ENCODE data around the gene EFCAB5. TPM values are rescaled to one million over a fixed set of nuclear protein-coding genes. Genes with fewer than 3 reads are reported as not detected.
"Not testable (repeated sequence)": the region's sequence is repeated elsewhere in the genome, so short reads cannot be mapped to it uniquely, and the experiment has no call there.

Gene EFCAB5
- total RNA-seq, 1 donor from 2014 or later: 2.6 TPM

- H3K9me3 ChIP-seq (ENCODE audit: control insufficient read depth in 3 of 3, low read length in 3 of 3); H3K4me3 ChIP-seq (ENCODE audit: low read length in 3 of 3); H3K36me3 ChIP-seq (ENCODE audit: control insufficient read depth in 3 of 3, insufficient read depth in 3 of 3, low read length in 3 of 3); H3K4me1 ChIP-seq (ENCODE audit: control insufficient read depth in 3 of 3, insufficient read depth in 3 of 3, low read length in 3 of 3); H3K9ac ChIP-seq (ENCODE audit: low read depth in 1 of 3, low read length in 3 of 3); H3K27ac ChIP-seq (ENCODE audit: low read depth, low read length): not testable (repeated sequence)
- peaks cover 0 to 14% (median 12%) of the 10 kb centered on the region in 3 donors for H3K27me3 ChIP-seq (ENCODE audit: control insufficient read depth in 3 of 3, insufficient read depth in 3 of 3, low read length in 3 of 3)
Measured at GRCh38 chr17:30087431-30087830, 146.0 kb downstream of the EFCAB5 start.

- H3K4me1 ChIP-seq (ENCODE audit: control insufficient read depth in 3 of 3, insufficient read depth in 3 of 3, low read length in 3 of 3): peaks cover 0 to 6% (median 6%) of the 10 kb centered on the region in 3 donors
- H3K27me3 ChIP-seq (ENCODE audit: control insufficient read depth in 3 of 3, insufficient read depth in 3 of 3, low read length in 3 of 3): peaks cover 0 to 8% (median 5%) of the 10 kb centered on the region in 3 donors
- no peak overlapping the region for H3K4me3 ChIP-seq (ENCODE audit: low read length in 3 of 3)
- no peak overlapping the region for H3K27ac ChIP-seq (ENCODE audit: low read depth, low read length)
- H3K36me3 ChIP-seq (ENCODE audit: control insufficient read depth in 3 of 3, insufficient read depth in 3 of 3, low read length in 3 of 3): no peaks in the 10 kb centered on the region
- H3K9me3 ChIP-seq (ENCODE audit: control insufficient read depth in 3 of 3, low read length in 3 of 3): no peaks in the 10 kb centered on the region
- no peak overlapping the region for H3K9ac ChIP-seq (ENCODE audit: low read depth in 1 of 3, low read length in 3 of 3)
Measured at GRCh38 chr17:30091121-30091670, 149.8 kb downstream of the EFCAB5 start.

GRCh38 chr17:30091771-30092170, 150.3 kb downstream of the EFCAB5 start:
- Histone ChIP-seq H3K4me3 (ENCODE audit: low read length in 3 of 3) (no peak overlapping the region), H3K27me3 (ENCODE audit: control insufficient read depth in 3 of 3, insufficient read depth in 3 of 3, low read length in 3 of 3) (peaks cover 0 to 8% (median 5%) of the 10 kb centered on the region in 3 donors), H3K9me3 (ENCODE audit: control insufficient read depth in 3 of 3, low read length in 3 of 3) (no peaks in the 10 kb centered on the region), H3K36me3 (ENCODE audit: control insufficient read depth in 3 of 3, insufficient read depth in 3 of 3, low read length in 3 of 3) (no peaks in the 10 kb centered on the region), H3K9ac (ENCODE audit: low read depth in 1 of 3, low read length in 3 of 3) (no peak overlapping the region), H3K27ac (ENCODE audit: low read depth, low read length) (no peak overlapping the region), H3K4me1 (ENCODE audit: control insufficient read depth in 3 of 3, insufficient read depth in 3 of 3, low read length in 3 of 3) (peaks cover 0 to 6% (median 6%) of the 10 kb centered on the region in 3 donors)

GRCh38 chr17:30092886-30093285, 151.5 kb downstream of the EFCAB5 start:
- peaks cover 0 to 6% (median 6%) of the 10 kb centered on the region in 3 donors for H3K4me1 ChIP-seq (ENCODE audit: control insufficient read depth in 3 of 3, insufficient read depth in 3 of 3, low read length in 3 of 3)
- H3K9ac ChIP-seq (ENCODE audit: low read depth in 1 of 3, low read length in 3 of 3): no peak overlapping the region
- no peak overlapping the region for H3K4me3 ChIP-seq (ENCODE audit: low read length in 3 of 3)
- no peaks in the 10 kb centered on the region for H3K9me3 ChIP-seq (ENCODE audit: control insufficient read depth in 3 of 3, low read length in 3 of 3)
- H3K36me3 ChIP-seq (ENCODE audit: control insufficient read depth in 3 of 3, insufficient read depth in 3 of 3, low read length in 3 of 3): no peaks in the 10 kb centered on the region
- H3K27me3 ChIP-seq (ENCODE audit: control insufficient read depth in 3 of 3, insufficient read depth in 3 of 3, low read length in 3 of 3): peaks cover 0 to 8% (median 5%) of the 10 kb centered on the region in 3 donors
- H3K27ac ChIP-seq (ENCODE audit: low read depth, low read length): no peak overlapping the region

- Histone ChIP-seq H3K9ac (ENCODE audit: low read depth in 1 of 3, low read length in 3 of 3) (peak overlapping the region; percentile 10 to 46 (median 15)), H3K27ac (ENCODE audit: low read depth, low read length) (no peak overlapping the region), H3K4me3 (ENCODE audit: low read length in 3 of 3) (peak overlapping the region in 1 of 3 donors; percentile 21), H3K9me3 (ENCODE audit: control insufficient read depth in 3 of 3, low read length in 3 of 3) (no peaks in the 10 kb centered on the region), H3K4me1 (ENCODE audit: control insufficient read depth in 3 of 3, insufficient read depth in 3 of 3, low read length in 3 of 3) (peaks cover 0 to 6% (median 6%) of the 10 kb centered on the region in 3 donors), H3K27me3 (ENCODE audit: control insufficient read depth in 3 of 3, insufficient read depth in 3 of 3, low read length in 3 of 3) (peaks cover 0 to 8% (median 5%) of the 10 kb centered on the region in 3 donors), H3K36me3 (ENCODE audit: control insufficient read depth in 3 of 3, insufficient read depth in 3 of 3, low read length in 3 of 3) (no peaks in the 10 kb centered on the region)
Measured at GRCh38 chr17:30093463-30094147, 152.2 kb downstream of the EFCAB5 start.

- Histone ChIP-seq H3K9ac (ENCODE audit: low read depth in 1 of 3, low read length in 3 of 3) (no peak overlapping the region), H3K36me3 (ENCODE audit: control insufficient read depth in 3 of 3, insufficient read depth in 3 of 3, low read length in 3 of 3) (no peaks in the 10 kb centered on the region), H3K27ac (ENCODE audit: low read depth, low read length) (no peak overlapping the region), H3K4me1 (ENCODE audit: control insufficient read depth in 3 of 3, insufficient read depth in 3 of 3, low read length in 3 of 3) (peaks cover 0 to 6% (median 6%) of the 10 kb centered on the region in 3 donors), H3K4me3 (ENCODE audit: low read length in 3 of 3) (no peak overlapping the region), H3K27me3 (ENCODE audit: control insufficient read depth in 3 of 3, insufficient read depth in 3 of 3, low read length in 3 of 3) (peaks cover 0 to 4% (median 0%) of the 10 kb centered on the region in 3 donors), H3K9me3 (ENCODE audit: control insufficient read depth in 3 of 3, low read length in 3 of 3) (no peaks in the 10 kb centered on the region)
Measured at GRCh38 chr17:30095507-30096244, 154.2 kb downstream of the EFCAB5 start.

GRCh38 chr17:30101686-30102390, 160.4 kb downstream of the EFCAB5 start:
- peaks cover 3 to 6% (median 4%) of the 10 kb centered on the region in 3 donors for H3K4me1 ChIP-seq (ENCODE audit: control insufficient read depth in 3 of 3, insufficient read depth in 3 of 3, low read length in 3 of 3)
- H3K4me3 ChIP-seq (ENCODE audit: low read length in 3 of 3): no peak overlapping the region
- no peak overlapping the region for H3K9ac ChIP-seq (ENCODE audit: low read depth in 1 of 3, low read length in 3 of 3)
- no peaks in the 10 kb centered on the region for H3K9me3 ChIP-seq (ENCODE audit: control insufficient read depth in 3 of 3, low read length in 3 of 3)
- H3K36me3 ChIP-seq (ENCODE audit: control insufficient read depth in 3 of 3, insufficient read depth in 3 of 3, low read length in 3 of 3): no peaks in the 10 kb centered on the region
- H3K27me3 ChIP-seq (ENCODE audit: control insufficient read depth in 3 of 3, insufficient read depth in 3 of 3, low read length in 3 of 3): no peaks in the 10 kb centered on the region
- H3K27ac ChIP-seq (ENCODE audit: low read depth, low read length): no peak overlapping the region

GRCh38 chr17:30103921-30104320, 162.5 kb downstream of the EFCAB5 start:
- Histone ChIP-seq H3K9ac (ENCODE audit: low read depth in 1 of 3, low read length in 3 of 3) (no peak overlapping the region), H3K4me1 (ENCODE audit: control insufficient read depth in 3 of 3, insufficient read depth in 3 of 3, low read length in 3 of 3) (peaks cover 3 to 6% (median 4%) of the 10 kb centered on the region in 3 donors), H3K9me3 (ENCODE audit: control insufficient read depth in 3 of 3, low read length in 3 of 3) (no peaks in the 10 kb centered on the region), H3K4me3 (ENCODE audit: low read length in 3 of 3) (no peak overlapping the region), H3K36me3 (ENCODE audit: control insufficient read depth in 3 of 3, insufficient read depth in 3 of 3, low read length in 3 of 3) (no peaks in the 10 kb centered on the region), H3K27ac (ENCODE audit: low read depth, low read length) (no peak overlapping the region), H3K27me3 (ENCODE audit: control insufficient read depth in 3 of 3, insufficient read depth in 3 of 3, low read length in 3 of 3) (no peaks in the 10 kb centered on the region)

GRCh38 chr17:30104575-30105339, 163.3 kb downstream of the EFCAB5 start:
- no peaks in the 10 kb centered on the region for H3K36me3 ChIP-seq (ENCODE audit: control insufficient read depth in 3 of 3, insufficient read depth in 3 of 3, low read length in 3 of 3)
- H3K4me1 ChIP-seq (ENCODE audit: control insufficient read depth in 3 of 3, insufficient read depth in 3 of 3, low read length in 3 of 3): peaks cover 3 to 6% (median 4%) of the 10 kb centered on the region in 3 donors
- peak overlapping the region; percentile 78 for H3K4me3 ChIP-seq (ENCODE audit: low read length in 3 of 3)
- H3K9ac ChIP-seq (ENCODE audit: low read depth in 1 of 3, low read length in 3 of 3): peak overlapping the region; percentile 23 to 58 (median 40)
- no peaks in the 10 kb centered on the region for H3K27me3 ChIP-seq (ENCODE audit: control insufficient read depth in 3 of 3, insufficient read depth in 3 of 3, low read length in 3 of 3)
- no peak overlapping the region for H3K27ac ChIP-seq (ENCODE audit: low read depth, low read length)
- H3K9me3 ChIP-seq (ENCODE audit: control insufficient read depth in 3 of 3, low read length in 3 of 3): no peaks in the 10 kb centered on the region
